HG03354 (cell line): ENCODE data around the gene OR2B2.
"Not testable (repeated sequence)": the region's sequence is repeated elsewhere in the genome, so short reads cannot be mapped to it uniquely, and the experiment has no call there.

Experiments used
- ATAC-seq: cut with Tn5 transposase; IDR thresholded peaks from one replicate; pipeline ENCODE4 v1.9.1; 2021; ENCODE audit warnings: mild to moderate bottlenecking; ENCODE audit not compliant: unreplicated experiment, poor library complexity, severe bottlenecking

The OR2B2 gene

DNA sequence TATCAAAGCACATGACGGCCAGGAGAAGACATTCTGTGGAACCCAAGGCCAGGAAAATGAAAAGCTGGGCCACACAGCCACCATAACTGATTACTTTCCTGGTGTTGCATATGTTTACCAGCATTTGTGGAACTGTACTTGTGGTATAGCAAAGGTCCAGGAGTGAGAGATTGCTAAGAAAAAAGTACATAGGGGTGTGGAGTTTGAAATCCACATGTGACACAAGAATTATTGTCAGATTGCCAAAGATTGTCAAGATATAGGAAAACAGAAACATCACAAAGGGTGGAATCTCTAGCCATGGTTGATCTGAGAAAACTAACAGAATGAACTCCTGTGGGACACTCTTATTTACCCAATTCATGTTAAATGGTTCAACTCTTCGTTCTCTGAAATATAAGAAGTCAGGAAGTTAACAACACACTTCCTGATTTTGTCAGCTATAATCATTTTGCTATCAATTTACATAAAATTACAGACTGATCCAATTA, at the start of gene OR2B2:
OR2B2 (minus strand) TSS at position 441 of the 491 bp plus-strand sequence; CDS start at position 364, 77 bp downstream.
- ATAC-seq, result no peak

DNA sequence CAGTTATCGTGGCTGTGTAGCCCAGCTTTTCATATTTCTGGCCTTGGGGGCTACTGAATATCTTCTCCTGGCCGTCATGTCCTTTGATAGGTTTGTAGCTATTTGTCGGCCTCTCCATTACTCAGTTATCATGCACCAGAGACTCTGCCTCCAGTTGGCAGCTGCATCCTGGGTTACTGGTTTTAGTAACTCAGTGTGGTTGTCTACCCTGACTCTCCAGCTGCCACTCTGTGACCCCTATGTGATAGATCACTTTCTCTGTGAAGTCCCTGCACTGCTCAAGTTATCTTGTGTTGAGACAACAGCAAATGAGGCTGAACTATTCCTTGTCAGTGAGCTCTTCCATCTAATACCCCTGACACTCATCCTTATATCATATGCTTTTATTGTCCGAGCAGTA, 45.3 kb upstream of the OR2B2 start:
- peak; percentile 72 for ATAC-seq

- ATAC-seq, result peak; percentile 38
These were observed 44.7 kb upstream of the OR2B2 start, which contains the start of gene OR2B6 for GRCh38 chr6:27956941-27957340. OR2B6 (plus strand) TSS chr6:27957241; CDS start chr6:27957241, 0 bp downstream.

DNA sequence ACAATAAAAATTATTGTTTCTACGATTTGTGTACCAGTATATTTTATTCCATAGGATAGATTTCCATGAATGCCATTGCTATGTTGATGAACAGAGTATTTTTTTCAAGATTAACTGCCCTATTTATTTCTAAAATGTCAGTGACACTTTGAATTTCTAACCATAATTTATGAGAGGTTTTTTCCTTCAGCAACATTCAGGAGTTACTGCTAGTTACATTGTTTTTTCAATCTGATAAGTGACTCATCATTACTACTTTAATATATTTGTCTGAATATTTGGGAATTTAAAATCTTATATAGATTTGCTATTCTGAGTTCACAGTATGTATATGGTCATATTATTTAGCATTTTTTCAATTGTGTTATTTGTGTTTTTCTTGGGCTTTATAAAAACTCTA, 38.8 kb upstream of the OR2B2 start:
- ATAC-seq, result no peak

DNA sequence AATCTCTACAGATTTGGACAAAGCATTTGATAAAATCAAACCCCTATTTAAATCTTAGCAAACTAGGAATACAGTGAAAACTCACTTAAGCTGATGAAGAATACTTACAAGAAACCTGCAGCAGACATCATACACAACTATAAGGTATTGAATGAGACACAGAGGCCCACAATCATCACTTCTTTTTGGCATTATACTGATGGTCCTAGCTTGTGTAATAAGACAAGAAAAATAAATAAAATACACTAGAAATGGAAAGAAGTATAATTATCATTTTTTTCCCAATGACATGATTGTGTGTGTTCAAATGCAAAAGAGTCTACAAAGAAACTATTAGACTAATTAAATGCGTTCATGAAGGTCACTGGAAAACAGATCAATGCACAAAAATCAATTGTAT, 36.0 kb upstream of the OR2B2 start:
- ATAC-seq, result no peak

DNA sequence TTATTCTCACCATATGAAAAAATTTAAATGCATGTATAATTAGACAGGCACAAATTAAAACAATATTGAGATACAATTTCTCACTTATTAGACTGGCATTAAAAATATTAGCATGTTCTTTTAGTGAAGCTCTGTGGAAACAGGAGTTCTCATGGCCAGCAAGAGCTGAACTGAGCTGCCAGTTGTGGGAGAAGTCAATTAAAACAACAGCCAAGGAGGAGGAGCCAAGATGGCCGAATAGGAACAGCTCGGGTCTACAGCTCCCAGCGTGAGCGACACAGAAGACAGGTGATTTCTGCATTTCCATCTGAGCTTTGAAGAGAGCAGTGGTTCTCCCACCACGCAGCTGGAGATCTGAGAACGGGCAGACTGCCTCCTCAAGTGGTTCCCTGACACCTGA, 30.9 kb upstream of the OR2B2 start:
- not testable (repeated sequence) for ATAC-seq

DNA sequence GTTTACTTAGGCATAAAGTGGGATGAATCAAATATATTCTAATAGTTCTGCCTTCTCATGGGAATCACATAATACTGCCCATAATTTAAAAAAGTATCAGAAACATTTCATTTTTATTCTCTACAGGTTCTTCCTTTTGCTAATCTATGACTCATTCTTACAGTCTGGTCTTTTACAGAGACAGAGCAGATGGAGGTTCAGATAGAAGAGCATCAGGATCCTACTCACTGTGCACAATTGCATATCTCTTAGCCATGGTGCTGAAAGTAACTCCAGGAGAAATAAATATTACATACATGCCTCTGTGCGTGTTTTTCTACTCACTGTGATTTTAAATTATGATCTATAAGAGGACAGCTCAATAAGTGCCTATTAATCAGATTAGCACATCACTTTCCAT, 28.6 kb upstream of the OR2B2 start:
- ATAC-seq, result no peak

GRCh38 chr6:27931209-27931608, 19.0 kb upstream of the OR2B2 start:
- no peak for ATAC-seq

DNA sequence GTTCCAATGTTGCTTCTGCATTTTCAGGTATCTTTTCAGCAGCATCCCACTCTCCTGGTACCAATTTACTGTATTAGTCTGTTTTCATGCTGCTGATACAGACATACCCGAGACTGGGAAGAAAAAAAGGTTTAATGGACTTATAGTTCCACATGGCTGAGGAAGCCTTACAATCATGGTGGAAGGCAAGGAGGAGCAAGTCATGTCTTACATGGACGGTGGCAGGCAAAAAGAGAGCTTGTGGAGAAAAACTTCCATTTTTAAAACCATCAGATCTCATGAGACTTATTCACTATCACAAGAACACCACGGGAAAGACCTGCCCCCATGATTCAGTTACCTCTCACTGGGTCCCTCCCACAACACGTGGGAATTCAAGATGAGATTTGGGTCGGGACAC, 17.7 kb upstream of the OR2B2 start:
- not testable (repeated sequence) for ATAC-seq

- ATAC-seq, result not testable (repeated sequence)
These were observed 15.8 kb upstream of the OR2B2 start for GRCh38 chr6:27928041-27928440.

GRCh38 chr6:27924179-27924578, 12.0 kb upstream of the OR2B2 start:
- ATAC-seq, result no peak

DNA sequence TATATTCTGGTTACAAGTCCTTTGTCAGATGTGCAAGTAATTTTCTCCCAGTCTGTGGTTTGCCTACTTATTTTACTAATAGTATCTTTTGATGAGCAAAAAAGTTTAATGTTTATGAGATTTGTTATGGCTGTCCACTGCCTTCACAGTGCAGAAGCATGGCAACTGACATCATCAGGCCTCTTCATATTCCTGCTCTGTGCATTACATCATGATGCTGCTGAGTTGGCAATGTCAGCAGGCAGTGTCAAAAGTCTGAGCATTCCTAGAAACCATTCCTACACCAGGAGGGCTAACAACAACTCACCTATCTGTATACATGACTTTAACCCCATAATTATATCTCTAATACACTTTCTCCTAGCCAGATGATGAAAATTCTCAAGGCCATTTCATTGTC, 10.8 kb upstream of the OR2B2 start:
- ATAC-seq, result no peak

GRCh38 chr6:27908017-27908416, 4.2 kb downstream of the OR2B2 start:
- ATAC-seq, result no peak

DNA sequence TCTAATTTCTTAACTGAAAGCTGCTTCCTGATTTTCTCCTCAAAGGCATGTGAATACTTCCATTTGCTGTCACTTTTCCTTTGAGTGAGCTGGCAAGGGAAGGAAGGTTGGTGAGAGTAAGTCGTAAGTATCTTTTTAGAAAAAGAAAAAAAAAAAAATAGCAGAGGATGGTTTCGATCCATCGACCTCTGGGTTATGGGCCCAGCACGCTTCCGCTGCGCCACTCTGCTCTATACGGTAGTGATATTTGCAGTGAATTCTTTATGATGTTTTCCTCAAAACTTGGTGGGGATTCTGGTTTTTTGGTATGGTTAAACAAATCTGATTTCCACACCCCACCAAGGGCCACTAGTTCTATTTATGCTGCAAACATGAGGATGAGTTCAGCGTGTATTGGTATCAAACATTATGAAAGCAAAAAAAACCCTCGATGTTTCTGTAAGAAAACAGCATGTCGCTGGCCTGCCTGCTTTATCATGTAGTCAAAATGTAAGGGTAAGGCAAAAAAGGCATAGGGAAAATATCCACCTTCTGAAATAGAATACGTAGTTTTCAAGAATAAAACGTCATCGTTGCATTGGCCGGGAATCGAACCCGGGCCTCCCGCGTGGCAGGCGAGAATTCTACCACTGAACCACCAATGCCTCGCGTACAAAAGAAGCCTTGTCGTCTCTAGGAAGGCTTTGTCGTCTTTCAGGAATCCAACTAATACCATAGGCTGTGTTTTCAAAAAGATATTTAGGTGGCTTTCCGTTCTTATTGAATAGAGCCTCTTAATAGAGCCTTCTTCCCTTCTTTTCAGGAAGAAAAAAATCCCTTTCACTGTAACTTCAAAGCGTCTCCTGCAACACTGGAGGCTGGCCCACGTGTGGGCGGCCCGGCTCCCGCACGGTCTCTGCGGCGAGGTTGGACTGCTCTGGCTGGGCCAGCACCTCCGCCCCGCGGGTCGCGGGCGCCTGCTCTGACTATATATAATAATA, 9.6 kb downstream of the OR2B2 start:
- peak; percentile 81 for ATAC-seq

DNA sequence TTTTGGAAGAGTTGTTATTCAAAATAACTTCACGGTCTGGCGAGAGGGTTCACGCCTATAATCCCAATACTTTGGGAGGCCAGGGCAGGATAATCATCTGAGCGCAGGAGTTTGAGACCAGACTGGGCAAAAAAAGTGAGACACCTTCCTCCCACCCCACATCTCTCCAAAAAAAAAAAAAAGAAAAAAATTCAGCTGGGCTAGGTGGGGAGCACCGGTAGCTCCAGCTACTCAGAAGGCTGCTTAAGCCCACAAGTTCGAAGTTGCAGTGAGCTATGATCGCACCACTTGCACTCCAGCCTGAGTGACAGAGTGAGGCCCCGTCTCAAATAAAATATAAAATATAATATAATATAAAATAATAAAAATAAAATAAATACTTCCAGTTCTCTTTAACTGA, 10.4 kb downstream of the OR2B2 start:
- ATAC-seq, result no peak

DNA sequence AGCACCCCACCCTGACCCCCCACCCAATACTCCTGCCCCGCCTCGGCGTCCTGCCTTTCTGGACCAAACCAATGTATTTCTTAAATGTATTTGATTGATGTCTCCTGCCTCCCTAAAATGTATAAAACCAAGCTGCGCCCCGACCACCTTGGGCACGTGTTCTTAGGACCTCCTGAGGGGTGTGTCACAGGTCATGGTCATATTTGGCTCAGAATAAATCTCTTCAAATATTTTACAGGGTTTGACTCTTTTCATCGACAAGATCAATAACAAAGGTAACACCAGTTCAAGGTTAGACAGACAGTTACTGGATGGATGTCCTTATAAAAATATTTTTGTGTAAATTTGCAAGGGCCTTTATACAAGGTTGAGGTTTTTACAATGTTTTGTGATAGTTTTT, 12.0 kb downstream of the OR2B2 start:
- not testable (repeated sequence) for ATAC-seq

DNA sequence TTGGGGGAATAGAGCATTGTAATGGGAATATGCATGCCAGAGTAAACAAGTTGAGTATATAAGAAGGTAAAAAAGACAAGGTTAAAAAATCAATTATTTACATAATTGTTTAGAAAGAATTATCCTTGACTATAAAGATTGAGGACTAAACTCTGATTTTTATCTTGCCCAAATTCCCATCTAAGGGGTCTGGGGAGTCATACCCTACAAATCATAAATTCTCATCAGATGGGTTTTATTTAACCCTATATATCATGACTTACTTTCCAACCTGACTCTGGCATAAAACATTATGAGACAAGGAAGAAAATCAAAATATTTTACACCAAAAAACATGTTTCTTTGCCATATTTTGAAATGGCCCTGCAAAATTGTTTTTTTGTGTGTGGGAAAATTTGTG, 12.7 kb downstream of the OR2B2 start:
- ATAC-seq, result no peak

- ATAC-seq, result no peak
These were observed 14.5 kb downstream of the OR2B2 start for GRCh38 chr6:27897580-27898206.

DNA sequence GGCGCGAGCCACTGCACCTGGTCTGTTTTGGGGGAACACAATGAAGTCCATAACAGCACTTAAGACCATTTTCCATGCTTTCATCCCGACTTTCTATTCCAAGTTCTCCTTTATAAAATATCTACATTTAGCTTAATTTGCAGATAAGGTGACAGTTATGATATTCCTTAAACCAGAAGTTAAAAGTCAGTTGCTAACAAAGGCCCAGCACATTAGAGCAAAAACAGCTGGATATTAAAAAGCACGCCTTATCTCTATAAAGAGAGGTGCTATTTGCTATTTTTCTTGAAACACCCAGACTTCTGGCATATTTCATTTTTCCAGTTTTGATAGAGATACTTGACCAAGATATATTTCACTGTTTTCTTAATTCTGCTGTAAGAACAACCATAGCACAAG, 15.8 kb downstream of the OR2B2 start:
- no peak for ATAC-seq

GRCh38 chr6:27894839-27895762, 17.1 kb downstream of the OR2B2 start:
- no peak for ATAC-seq
